ENCODE measurements around the gene TBC1D4. TPM values are rescaled to one million over a fixed set of nuclear protein-coding genes. Genes with fewer than 3 reads are reported as not detected.

TBC1D4 gene
- total and polyA plus RNA-seq, 9 of the 15 experiments (the other 6 are each of a cell fraction or from before 2014, with no cell fraction given) = 2.8 to 12.3 (median 7.0) TPM

DNA sequence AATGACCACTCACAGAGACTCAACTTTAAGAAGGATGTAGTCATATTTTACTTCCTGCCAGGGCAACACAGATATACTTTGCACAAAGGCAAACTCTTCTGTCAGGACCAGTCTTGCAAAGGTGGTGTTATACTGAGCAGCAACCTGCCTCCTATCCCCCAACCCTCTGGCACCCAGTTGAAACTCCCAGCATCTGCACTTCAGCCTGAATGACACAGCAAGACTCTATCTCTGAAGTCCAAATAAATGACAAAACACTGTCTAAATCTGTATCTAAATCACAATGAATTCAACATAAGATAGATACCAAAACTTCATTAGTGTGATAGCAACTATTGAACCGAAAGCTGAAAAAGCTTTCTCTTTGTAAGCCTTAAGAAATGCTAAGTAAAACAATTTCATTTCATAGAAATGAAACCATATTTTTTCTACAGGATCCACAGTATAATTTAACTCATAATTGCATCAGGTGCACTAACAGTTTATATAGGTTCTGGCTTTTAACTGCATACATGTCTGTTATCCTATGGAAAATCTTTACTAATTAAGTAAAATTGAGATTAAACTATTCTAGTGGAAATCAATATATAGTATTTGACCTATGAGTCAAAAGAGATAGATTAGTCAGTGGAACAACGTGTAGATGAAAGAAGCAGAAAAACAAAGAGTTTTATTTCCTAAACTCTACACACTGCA is 163.7 kb downstream of the TBC1D4 start:
- in situ Hi-C loops (cut with MboI) = no loop called here
- Histone ChIP-seq H3K9me1 (ENCODE audit: control insufficient read depth, insufficient read depth, low read length) (no peaks in the 10 kb centered on the region), H3K4me3 (no peak overlapping the region), H3K4me2 (ENCODE audit: insufficient read depth, low read length) (no peak overlapping the region), H3K27me3 (ENCODE audit: control insufficient read depth in 2 of 2, insufficient read depth in 2 of 2, low read length in 2 of 2) (no peaks in the 10 kb centered on the region), H3K36me3 (ENCODE audit: control insufficient read depth, insufficient read depth, low read length) (no peaks in the 10 kb centered on the region), H3K9me3 (replicated peaks; ENCODE audit: control insufficient read depth, insufficient read depth, low read depth, low read length) (no peaks in the 10 kb centered on the region), H2AFZ (ENCODE audit: low read depth, low read length) (no peak overlapping the region), H3K9ac (ENCODE audit: insufficient read depth in 1 of 2, low read depth in 2 of 2, low read length in 2 of 2) (no peak overlapping the region), H3K79me2 (ENCODE audit: control insufficient read depth, insufficient read depth, low read length) (no peaks in the 10 kb centered on the region), H3K27ac (ENCODE audit: extremely low read depth, low read depth, low read length) (no peak overlapping the region), H4K20me1 (replicated peaks; ENCODE audit: control insufficient read depth, insufficient read depth, low read length) (no peaks in the 10 kb centered on the region), H3K4me1 (replicated peaks in 1 of 2; ENCODE audit: control insufficient read depth in 2 of 2, insufficient read depth in 2 of 2, low read length in 2 of 2) (no peaks in the 10 kb centered on the region)
- CTCF ChIA-PET (ENCODE audit: low intra/inter-chr PET ratio) = no interaction called here
- intact Hi-C loops (cut with micrococcal nuclease) = no loop called here
- no peak for FAIRE-seq
- no TSS peak for BruUV-seq (replicated peaks)
- DNase-seq (ENCODE audit: extremely low read depth in 1 of 4, low spot score in 3 of 4) = no peak
- 25% methylated on average over 2 of the region's 2 CpGs for WGBS (ENCODE audit: insufficient coverage, low coverage, missing lambda C conversion rate)
- POLR2A ChIA-PET = interaction anchor here (0.7 kb wide), 1 partner anchor 185 kb away, joined by 3 read pairs; no protein-coding TSS in a partner anchor
- ATAC-seq = no peak
- TF ChIP-seq, protein P1, sequence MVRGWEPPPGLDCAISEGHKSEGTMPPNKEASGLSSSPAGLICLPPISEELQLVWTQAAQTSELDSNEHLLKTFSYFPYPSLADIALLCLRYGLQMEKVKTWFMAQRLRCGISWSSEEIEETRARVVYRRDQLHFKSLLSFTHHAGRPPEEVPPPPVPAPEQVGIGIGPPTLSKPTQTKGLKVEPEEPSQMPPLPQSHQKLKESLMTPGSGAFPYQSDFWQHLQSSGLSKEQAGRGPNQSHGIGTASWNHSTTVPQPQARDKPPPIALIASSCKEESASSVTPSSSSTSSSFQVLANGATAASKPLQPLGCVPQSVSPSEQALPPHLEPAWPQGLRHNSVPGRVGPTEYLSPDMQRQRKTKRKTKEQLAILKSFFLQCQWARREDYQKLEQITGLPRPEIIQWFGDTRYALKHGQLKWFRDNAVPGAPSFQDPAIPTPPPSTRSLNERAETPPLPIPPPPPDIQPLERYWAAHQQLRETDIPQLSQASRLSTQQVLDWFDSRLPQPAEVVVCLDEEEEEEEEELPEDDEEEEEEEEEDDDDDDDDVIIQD (CRISPR knock-in tag; IDR thresholded peaks at IDR 0.05) = no peak
- TF ChIP-seq ZNF311 (CRISPR knock-in tag; IDR thresholded peaks at IDR 0.05) = no peak
- no peak for TF ChIP-seq SAFB2 (IDR thresholded peaks at IDR 0.05; ENCODE audit: borderline replicate concordance, low read depth, low read length, severe bottlenecking)
- no peak for TF ChIP-seq CHD2 (IDR thresholded peaks at IDR 0.05; ENCODE audit: low read depth, low read length)
- no peak for TF ChIP-seq ZBTB43 (CRISPR knock-in tag; IDR thresholded peaks at IDR 0.05)
- no peak for TF ChIP-seq NUFIP1 (IDR thresholded peaks at IDR 0.05; ENCODE audit: partially characterized antibody)
- no peak for TF ChIP-seq TCF3 (CRISPR knock-in tag; IDR thresholded peaks at IDR 0.05)
- TF ChIP-seq U2AF1 (optimal IDR thresholded peaks at IDR 0.05; ENCODE audit: low read depth, low read length) = no peak
- no peak for TF ChIP-seq FOXP1 (CRISPR knock-in tag; IDR thresholded peaks at IDR 0.05)
- TF ChIP-seq SAP30 (IDR thresholded peaks at IDR 0.05; ENCODE audit: borderline replicate concordance, insufficient read depth, low read depth, low read length, poor library complexity, severe bottlenecking) = no peak
- TF ChIP-seq, protein P2, sequence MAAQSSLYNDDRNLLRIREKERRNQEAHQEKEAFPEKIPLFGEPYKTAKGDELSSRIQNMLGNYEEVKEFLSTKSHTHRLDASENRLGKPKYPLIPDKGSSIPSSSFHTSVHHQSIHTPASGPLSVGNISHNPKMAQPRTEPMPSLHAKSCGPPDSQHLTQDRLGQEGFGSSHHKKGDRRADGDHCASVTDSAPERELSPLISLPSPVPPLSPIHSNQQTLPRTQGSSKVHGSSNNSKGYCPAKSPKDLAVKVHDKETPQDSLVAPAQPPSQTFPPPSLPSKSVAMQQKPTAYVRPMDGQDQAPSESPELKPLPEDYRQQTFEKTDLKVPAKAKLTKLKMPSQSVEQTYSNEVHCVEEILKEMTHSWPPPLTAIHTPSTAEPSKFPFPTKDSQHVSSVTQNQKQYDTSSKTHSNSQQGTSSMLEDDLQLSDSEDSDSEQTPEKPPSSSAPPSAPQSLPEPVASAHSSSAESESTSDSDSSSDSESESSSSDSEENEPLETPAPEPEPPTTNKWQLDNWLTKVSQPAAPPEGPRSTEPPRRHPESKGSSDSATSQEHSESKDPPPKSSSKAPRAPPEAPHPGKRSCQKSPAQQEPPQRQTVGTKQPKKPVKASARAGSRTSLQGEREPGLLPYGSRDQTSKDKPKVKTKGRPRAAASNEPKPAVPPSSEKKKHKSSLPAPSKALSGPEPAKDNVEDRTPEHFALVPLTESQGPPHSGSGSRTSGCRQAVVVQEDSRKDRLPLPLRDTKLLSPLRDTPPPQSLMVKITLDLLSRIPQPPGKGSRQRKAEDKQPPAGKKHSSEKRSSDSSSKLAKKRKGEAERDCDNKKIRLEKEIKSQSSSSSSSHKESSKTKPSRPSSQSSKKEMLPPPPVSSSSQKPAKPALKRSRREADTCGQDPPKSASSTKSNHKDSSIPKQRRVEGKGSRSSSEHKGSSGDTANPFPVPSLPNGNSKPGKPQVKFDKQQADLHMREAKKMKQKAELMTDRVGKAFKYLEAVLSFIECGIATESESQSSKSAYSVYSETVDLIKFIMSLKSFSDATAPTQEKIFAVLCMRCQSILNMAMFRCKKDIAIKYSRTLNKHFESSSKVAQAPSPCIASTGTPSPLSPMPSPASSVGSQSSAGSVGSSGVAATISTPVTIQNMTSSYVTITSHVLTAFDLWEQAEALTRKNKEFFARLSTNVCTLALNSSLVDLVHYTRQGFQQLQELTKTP (IDR thresholded peaks at IDR 0.05; ENCODE audit: low read depth in 1 of 2, partially characterized antibody in 2 of 2) = no peak
- TF ChIP-seq, protein P3, sequence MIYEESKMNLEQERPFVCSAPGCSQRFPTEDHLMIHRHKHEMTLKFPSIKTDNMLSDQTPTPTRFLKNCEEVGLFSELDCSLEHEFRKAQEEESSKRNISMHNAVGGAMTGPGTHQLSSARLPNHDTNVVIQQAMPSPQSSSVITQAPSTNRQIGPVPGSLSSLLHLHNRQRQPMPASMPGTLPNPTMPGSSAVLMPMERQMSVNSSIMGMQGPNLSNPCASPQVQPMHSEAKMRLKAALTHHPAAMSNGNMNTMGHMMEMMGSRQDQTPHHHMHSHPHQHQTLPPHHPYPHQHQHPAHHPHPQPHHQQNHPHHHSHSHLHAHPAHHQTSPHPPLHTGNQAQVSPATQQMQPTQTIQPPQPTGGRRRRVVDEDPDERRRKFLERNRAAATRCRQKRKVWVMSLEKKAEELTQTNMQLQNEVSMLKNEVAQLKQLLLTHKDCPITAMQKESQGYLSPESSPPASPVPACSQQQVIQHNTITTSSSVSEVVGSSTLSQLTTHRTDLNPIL (CRISPR knock-in tag; IDR thresholded peaks at IDR 0.05) = no peak
- TF ChIP-seq RBM14 (IDR thresholded peaks at IDR 0.05; ENCODE audit: borderline replicate concordance, insufficient read depth, low read depth, low read length) = no peak

Data from K562 (cell line).